Ovary (tissue), 9 donors: Measurements from ENCODE around the gene PFDN1. TPM values are rescaled to one million over a fixed set of nuclear protein-coding genes. Genes with fewer than 3 reads are reported as not detected.

Experiments
- DNase-seq, 5 donors: peaks; one replicate each; pipeline ENCODE4 v3.0.0-alpha.2; 2019 to 2020
- H3K27ac ChIP-seq, 2 donors: fragments of 200-600 bp; one replicate each; pipeline versions ENCODE4 v1.5.1 to v1.8.0; 2019 to 2022
- H3K27me3 ChIP-seq: fragments of 200-600 bp; one replicate; pipeline ENCODE4 v1.8.0; 2022
- H3K36me3 ChIP-seq: fragments of 200-600 bp; sonication (generic); one replicate; pipeline ENCODE4 v1.5.1; 2019
- H3K4me1 ChIP-seq: one replicate; pipeline ENCODE4 v1.8.1; 2013; ENCODE audit warnings: mild to moderate bottlenecking, moderate library complexity; ENCODE audit not compliant: insufficient read depth
- H3K4me3 ChIP-seq: fragments of 200-600 bp; sonication (generic); one replicate; pipeline ENCODE4 v1.5.1; 2017
- H3K9me3 ChIP-seq, 2 donors: fragments of 200-600 bp in 1 of 2; sonication (generic) in 1 of 2; one replicate each; pipeline versions ENCODE4 v1.5.1 to v1.8.1; 2013 to 2019; ENCODE audit warnings: mild to moderate bottlenecking in 1 of 2, moderate library complexity in 1 of 2
- EP300 ChIP-seq: sonication (generic); formaldehyde crosslinking; IDR thresholded peaks from one replicate; pipeline ENCODE4 v1.6.1; 2017; ENCODE audit warnings: antibody characterized with exemption
- POLR2A ChIP-seq: fragments of 450-650 bp; IDR thresholded peaks from one replicate; pipeline ENCODE4 v1.6.1; 2017; ENCODE audit warnings: antibody characterized with exemption, mild to moderate bottlenecking, moderate library complexity
- WGBS, 3 donors: extraction: QIAGEN DNeasy Blood & Tissue Kit in 1 of 3; methylation state at CpG; one replicate each; pipeline versions ENCODE4 v1.1.5 to v1.1.7; 2013 to 2017; 5-methylcytosine and 5-hydroxymethylcytosine counted together
- intact Hi-C, 4 donors: fragments of 100-400 bp; cut with DNase I; formaldehyde crosslinking; loops; one replicate each; pipeline versions ENCODE4 v1.11.0 to v1.15.1; 2022 to 2023
- polyA plus RNA-seq, 2 donors: library from polyadenylated mRNA; stranded (reverse); fragments of 200-250 nt in 1 of 2; fragments of 350-450 nt in 1 of 2; fragmentation: Illumina TruSeq in 1 of 2; extraction: RNeasy Lipid Tissue Mini Kit (QIAGEN cat#74804) in 1 of 2; gene quantifications; one replicate each; pipeline ENCODE4 v1.2.3, GENCODE V29; 2013 to 2014
- total RNA-seq, 7 donors: library from RNA; depleted of rRNA in 2 of 7; stranded (reverse); fragments of >200 nt in 2 of 7; fragmentation: NEBNext Ultra II Directional in 3 of 7; extraction: Animal tissue kit (Norgen Biotek cat#: 25700) in 3 of 7; gene quantifications; one replicate each; pipeline versions ENCODE4 v1.1.0 to v1.2.4, GENCODE V29; 2016 to 2023
- TF ChIP-seq, protein P1 (sequence below), 3 donors: fragments of 450-650 bp in 2 of 3; fragments of 200-600 bp in 1 of 3; IDR thresholded peaks; one replicate each; pipeline versions ENCODE4 v1.5.1 to v1.8.0; 2016 to 2022; ENCODE audit warnings: antibody characterized with exemption in 3 of 3, mild to moderate bottlenecking in 1 of 3
- donor health status: DM: no; HTN: no; CAD: no; lungs with moderate emphysema.
- donor health status: DM: no; HTN: no; CAD: no.
- donor health status: Bipolar disorder and iron deficiency.
- donor health status: DM: yes; HTN: yes; CAD: no.
- donor health status: DM: no; HTN: no; CAD: no.
- donor health status: DM: yes; HTN: yes; CAD: no.

Gene PFDN1
- total and polyA plus RNA-seq, 9 donors, result 27.4 to 113 (median 35.3) TPM

DNA sequence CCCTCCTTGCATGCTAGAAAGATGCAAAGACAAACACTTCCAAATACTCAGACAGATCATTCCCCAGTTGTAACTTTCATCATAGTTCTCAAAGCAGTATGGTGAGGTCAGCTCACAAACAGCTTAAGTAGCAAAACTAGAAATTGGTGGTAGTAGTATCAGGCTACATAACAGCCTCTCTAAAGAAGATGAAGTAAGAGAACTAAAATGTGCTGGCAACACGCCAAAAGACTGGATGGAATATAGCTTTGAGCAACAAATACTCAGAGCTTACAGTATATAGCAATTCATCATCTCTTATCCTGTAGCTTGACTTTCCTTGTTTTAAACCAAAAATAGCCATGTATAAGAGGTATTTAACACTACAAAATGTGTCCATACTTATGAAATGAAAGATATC, 7.5 kb downstream of the PFDN1 start:
- peak in 2 of 5 donors; percentile 45 to 60 for DNase-seq
- TF ChIP-seq, protein P1, sequence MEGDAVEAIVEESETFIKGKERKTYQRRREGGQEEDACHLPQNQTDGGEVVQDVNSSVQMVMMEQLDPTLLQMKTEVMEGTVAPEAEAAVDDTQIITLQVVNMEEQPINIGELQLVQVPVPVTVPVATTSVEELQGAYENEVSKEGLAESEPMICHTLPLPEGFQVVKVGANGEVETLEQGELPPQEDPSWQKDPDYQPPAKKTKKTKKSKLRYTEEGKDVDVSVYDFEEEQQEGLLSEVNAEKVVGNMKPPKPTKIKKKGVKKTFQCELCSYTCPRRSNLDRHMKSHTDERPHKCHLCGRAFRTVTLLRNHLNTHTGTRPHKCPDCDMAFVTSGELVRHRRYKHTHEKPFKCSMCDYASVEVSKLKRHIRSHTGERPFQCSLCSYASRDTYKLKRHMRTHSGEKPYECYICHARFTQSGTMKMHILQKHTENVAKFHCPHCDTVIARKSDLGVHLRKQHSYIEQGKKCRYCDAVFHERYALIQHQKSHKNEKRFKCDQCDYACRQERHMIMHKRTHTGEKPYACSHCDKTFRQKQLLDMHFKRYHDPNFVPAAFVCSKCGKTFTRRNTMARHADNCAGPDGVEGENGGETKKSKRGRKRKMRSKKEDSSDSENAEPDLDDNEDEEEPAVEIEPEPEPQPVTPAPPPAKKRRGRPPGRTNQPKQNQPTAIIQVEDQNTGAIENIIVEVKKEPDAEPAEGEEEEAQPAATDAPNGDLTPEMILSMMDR (IDR thresholded peaks at IDR 0.05), result no peak
- TF ChIP-seq POLR2A (no peak), EP300 (no peak)
- no peak overlapping the region for H3K27ac ChIP-seq
- H3K27me3 ChIP-seq, result no peaks in the 10 kb centered on the region
- intact Hi-C loops, result no loop called here
- 0 to 12% (median 10%) methylated on average over 1 of the region's 1 CpG for WGBS, 3 donors
- H3K4me3 ChIP-seq, result no peak overlapping the region
- no peaks in the 10 kb centered on the region for H3K9me3 ChIP-seq
- H3K4me1 ChIP-seq, result peaks cover 2% of the 10 kb centered on the region
- H3K36me3 ChIP-seq, result no peaks in the 10 kb centered on the region

DNA sequence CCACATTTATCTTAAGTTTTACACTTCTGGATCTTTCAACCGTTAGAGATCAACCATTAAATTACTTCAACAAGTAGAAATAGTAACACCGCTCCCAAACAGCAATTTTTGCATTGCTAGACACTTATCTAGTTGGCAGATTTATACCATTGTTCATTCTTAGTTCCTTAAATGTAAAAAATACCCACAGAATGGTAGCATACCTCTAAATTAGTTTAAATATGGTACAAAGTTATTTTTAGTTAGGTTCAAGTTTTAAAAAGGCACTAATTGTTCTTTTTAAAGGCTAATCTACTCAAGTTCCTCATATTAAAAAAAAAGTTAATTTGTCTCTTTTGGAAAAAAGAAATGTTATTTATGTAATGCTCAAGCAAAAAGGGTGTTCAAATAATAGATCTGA, 8.1 kb downstream of the PFDN1 start:
- TF ChIP-seq EP300 (no peak), POLR2A (no peak)
- TF ChIP-seq, protein P1 (IDR thresholded peaks at IDR 0.05), result no peak
- H3K36me3 ChIP-seq, result no peaks in the 10 kb centered on the region
- H3K27ac ChIP-seq, result no peak overlapping the region
- no peaks in the 10 kb centered on the region for H3K9me3 ChIP-seq
- 68 to 76% (median 73%) methylated on average over 2 of the region's 2 CpGs for WGBS, 3 donors
- no peak for DNase-seq
- intact Hi-C loops, result no loop called here
- peaks cover 2% of the 10 kb centered on the region for H3K4me1 ChIP-seq
- no peaks in the 10 kb centered on the region for H3K27me3 ChIP-seq
- H3K4me3 ChIP-seq, result no peak overlapping the region

DNA sequence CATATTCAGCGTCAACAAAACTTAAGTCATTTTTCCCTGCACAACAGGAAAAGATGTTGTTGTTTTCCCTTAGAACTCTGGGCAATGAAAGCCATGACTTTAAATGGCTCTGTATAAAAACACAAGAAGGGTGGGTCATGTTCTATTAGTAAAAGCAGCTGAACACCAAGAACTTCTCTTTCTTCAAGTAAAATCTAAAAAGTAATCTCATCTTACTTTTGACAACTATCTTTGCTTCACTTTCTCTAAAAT, 9.1 kb downstream of the PFDN1 start:
- WGBS, 3 donors, result 15 to 45% (median 20%) methylated on average over 1 of the region's 1 CpG
- TF ChIP-seq, protein P1 (IDR thresholded peaks at IDR 0.05), result no peak
- no peak for TF ChIP-seq EP300
- TF ChIP-seq POLR2A, result no peak
- intact Hi-C loops, result no loop called here
- DNase-seq, result no peak
- peaks cover 2% of the 10 kb centered on the region for H3K4me1 ChIP-seq
- H3K27me3 ChIP-seq, result no peaks in the 10 kb centered on the region
- H3K27ac ChIP-seq, result no peak overlapping the region
- H3K4me3 ChIP-seq, result no peak overlapping the region
- H3K36me3 ChIP-seq, result no peaks in the 10 kb centered on the region
- H3K9me3 ChIP-seq, result no peaks in the 10 kb centered on the region

DNA sequence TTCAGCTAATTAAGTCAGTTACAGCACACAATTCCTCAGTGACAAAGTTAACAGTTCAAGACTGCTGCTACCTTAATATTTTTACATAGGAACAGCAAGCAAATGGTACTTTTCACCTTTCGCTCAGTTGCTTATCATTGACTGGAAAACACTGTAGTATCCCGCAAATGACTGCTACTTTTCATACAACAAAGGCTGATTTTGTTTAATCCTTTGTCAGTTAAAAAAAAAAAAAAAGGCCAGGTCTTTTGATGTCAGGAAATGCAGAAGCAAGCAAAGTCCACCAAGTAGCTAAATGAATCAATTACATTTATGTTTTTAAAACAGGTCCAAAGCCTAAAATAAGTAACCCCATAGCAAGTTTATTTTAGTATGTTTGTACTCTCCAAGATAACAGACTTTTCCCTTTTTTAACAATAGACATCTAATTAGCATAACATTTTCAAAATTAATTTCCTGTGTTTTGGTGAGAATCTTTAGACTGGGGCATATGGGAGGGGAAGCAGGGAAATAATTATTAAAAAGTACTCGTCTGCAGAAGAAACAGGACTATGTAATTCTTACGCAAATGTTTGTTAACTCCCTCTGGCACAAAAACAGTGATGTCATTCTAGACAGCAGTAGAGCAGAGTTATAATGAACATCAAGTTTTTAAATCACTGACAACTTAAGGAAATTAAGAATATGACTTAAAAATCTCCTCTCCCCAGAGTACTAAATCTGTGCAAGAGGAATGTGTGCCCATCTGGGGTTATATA, 9.6 kb downstream of the PFDN1 start:
- Histone ChIP-seq H3K27me3 (no peaks in the 10 kb centered on the region), H3K4me3 (no peak overlapping the region), H3K4me1 (peaks cover 2% of the 10 kb centered on the region), H3K9me3 (no peaks in the 10 kb centered on the region), H3K36me3 (no peaks in the 10 kb centered on the region), H3K27ac (no peak overlapping the region)
- intact Hi-C loops, result no loop called here
- TF ChIP-seq POLR2A (no peak), EP300 (no peak)
- TF ChIP-seq, protein P1 (IDR thresholded peaks at IDR 0.05), result no peak
- 27 to 41% (median 41%) methylated on average over 4 of the region's 4 CpGs for WGBS, 3 donors
- no peak for DNase-seq
